Fibroblast of skin of scalp (primary cell): ENCODE results near the gene SIX6. TPM values are rescaled to one million over a fixed set of nuclear protein-coding genes. Genes with fewer than 3 reads are reported as not detected.
"Not testable (repeated sequence)": the region's sequence is repeated elsewhere in the genome, so short reads cannot be mapped to it uniquely, and the experiment has no call there.

Experiments used
- DNase-seq: peaks from one replicate; pipeline ENCODE4 v3.0.0-alpha.2; 2013
- polyA plus RNA-seq, 2 experiments: library from polyadenylated mRNA; unstranded; fragments of 120-200 nt; gene quantifications; one replicate each; pipeline ENCODE4 v1.2.1, GENCODE V29; 2013; ENCODE audit not compliant: insufficient read length in 2 of 2

SIX6 gene
- polyA plus RNA-seq (2013, experiment 1 of 2; ENCODE audit: insufficient read length) = not detected
- not detected for polyA plus RNA-seq (2013, experiment 2 of 2; ENCODE audit: insufficient read length)

- DNase-seq = peak; percentile 55
Measured at GRCh38 chr14:60508707-60509437, at the start of gene SIX6. SIX6 (plus strand) TSS chr14:60509146; CDS start chr14:60509399, 253 bp downstream.

DNA sequence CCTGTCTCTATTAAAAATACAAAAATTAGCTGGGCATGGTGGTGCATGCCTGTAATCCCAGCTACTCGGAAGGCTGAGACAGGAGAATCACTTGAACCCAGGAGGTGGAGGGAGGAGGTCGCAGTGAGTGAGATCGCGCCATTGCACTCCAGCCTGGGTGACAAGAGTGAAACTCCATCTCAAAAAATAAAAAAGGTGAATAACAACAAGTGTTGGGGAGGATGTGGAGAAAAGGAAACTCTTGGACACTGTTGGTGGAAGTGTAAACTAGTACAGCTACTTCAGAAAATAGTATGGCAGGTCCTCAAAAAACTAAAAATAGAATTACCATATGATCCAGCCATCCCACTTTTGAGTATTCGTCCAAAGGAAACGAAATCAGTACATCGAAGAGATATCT lies 28.7 kb upstream of the SIX6 start:
- DNase-seq = not testable (repeated sequence)

GRCh38 chr14:60482743-60483142 lies 26.2 kb upstream of the SIX6 start:
- no peak for DNase-seq

DNA sequence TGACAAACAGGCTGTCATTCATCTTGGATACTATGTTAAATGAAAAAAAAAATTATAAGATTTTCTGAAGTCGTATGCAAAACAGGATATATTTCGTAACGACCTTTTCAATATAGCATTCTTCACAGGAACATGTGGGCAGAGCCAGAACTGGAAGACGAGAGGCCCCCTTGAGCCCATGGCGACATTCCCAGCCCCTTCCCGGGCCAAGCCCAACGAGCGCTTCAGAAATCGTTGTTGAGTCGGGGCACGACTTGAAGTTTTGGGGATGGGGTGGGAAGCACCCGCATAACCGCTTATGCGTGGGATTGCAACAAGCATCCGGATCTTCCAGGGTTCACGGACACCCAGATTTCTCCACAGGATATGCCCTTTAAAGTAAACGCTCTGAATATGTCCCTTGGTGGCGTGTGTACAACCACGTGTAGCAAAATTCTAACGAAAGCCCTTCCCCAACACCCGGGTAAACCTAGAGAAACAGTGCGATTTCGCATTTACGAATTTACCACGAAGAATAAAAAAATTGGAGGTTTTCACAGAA lies 23.8 kb upstream of the SIX6 start:
- DNase-seq = no peak

DNA sequence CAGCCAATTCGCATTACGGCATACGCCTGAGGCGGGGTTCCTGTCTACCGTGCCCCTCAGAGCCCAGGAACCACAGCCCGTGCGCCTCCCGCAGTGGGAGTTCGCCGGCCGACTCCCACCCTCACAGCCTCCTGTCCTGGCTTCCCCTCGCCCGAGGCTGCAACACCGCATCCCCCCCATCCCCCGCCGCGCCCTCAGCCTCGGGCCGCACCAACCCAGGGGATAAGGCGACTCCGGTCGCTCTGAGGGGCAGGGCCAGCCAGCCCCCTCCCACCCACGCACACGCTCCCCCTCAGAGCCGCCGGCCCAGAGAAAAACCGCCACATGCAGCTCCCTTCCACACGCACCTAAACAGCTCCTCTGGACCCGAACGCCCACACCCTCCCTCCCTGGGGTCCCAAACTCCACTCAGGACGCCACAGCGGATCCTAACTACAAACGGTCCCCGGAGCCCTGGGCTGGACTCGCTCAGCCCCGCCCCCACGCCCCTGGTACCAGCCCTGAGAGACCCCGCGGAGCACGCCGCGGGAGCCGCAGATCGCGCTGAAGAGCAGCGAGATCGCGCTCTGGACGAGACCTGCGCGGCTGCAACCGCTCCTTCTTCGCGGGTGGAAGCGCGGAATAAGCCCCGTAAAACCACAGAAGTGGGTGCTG lies 23.2 kb upstream of the SIX6 start, which contains the start of gene C14orf39:
Gene C14orf39, minus strand, starts transcription at position 466 of the 654 bp plus-strand sequence. CDS start 985 bp downstream, outside the sequence.
- peak; percentile 20 for DNase-seq

GRCh38 chr14:60487211-60487610 lies 21.7 kb upstream of the SIX6 start:
- no peak for DNase-seq

DNA sequence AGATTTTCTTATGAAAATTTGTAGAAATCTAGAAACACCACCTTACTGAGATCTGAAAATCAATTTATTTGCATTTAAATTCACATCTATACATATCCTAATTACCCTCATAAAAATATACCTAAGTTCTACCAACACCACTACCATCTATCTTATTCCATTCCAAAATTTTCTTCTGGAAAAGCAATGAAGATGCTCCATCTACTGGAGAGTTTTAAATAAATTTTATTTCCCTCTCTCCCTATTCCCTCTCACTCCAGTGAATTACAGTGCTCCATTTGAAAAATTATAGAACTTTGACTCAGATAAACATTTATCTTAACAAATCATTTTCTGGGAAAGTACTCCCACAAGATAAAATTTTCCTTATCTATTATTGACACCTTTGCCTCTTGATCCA lies 20.8 kb upstream of the SIX6 start:
- DNase-seq = no peak

DNA sequence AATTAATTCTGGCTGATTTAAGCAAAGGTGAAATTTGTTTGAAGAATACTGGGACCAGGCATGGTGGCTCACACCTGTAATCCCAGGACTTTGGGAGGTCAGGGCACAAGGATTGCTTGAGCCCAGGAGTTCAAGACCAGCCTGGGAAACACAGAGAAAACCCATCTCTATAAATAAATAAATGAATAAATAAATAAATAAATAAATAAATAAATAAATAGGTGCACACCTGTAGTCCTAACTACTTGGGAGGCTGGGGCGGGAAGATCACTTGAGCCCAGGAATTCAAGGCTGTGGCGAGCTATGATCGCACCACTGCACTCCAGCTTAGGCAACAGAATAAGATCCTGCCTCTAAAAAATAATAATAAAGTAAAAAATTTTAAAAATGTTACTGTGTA lies 18.7 kb upstream of the SIX6 start:
- DNase-seq = no peak

- no peak for DNase-seq
Measured at GRCh38 chr14:60495946-60496345, 13.0 kb upstream of the SIX6 start.

GRCh38 chr14:60502541-60502940 lies 6.4 kb upstream of the SIX6 start:
- DNase-seq = no peak

DNA sequence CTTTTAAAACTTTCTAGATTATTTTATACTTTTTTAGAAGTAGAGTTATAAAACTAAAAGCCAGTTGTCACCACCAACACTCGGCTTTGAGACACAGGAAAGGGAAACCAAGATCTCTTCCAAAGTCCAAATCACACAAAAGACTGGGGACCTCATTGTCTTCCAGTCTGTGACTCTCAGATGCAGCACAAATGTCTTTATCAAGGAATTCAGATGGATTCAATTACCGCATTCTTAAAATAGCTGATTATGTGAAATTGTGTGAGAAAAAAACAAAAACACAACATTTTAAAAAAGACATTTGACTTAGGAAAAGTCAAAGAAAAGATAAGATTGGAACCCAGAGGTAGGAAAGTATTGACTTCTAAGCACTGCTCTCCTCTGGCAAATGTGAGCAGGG lies 3.5 kb upstream of the SIX6 start:
- no peak for DNase-seq

DNA sequence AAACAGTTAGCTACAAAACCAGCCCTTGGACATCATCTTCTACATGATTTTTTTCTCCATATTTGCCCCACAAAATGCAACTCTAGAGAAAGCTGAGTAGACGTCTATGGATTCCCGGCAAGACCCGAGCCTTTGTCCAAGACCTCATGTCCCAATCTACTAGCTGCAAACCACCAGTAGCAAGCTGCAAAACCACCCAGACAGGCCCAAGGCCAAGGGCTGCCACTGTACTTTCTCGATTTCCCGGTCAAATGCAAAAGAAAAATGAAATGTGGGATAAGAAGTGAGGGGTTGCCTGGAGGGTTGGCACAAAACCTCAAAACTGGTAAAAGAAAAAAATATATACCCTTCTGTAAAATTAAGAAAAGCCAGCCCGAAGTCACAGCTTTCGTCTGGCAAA lies 2.9 kb upstream of the SIX6 start:
- DNase-seq = no peak

GRCh38 chr14:60506462-60506984 lies 2.4 kb upstream of the SIX6 start:
- no peak for DNase-seq

DNA sequence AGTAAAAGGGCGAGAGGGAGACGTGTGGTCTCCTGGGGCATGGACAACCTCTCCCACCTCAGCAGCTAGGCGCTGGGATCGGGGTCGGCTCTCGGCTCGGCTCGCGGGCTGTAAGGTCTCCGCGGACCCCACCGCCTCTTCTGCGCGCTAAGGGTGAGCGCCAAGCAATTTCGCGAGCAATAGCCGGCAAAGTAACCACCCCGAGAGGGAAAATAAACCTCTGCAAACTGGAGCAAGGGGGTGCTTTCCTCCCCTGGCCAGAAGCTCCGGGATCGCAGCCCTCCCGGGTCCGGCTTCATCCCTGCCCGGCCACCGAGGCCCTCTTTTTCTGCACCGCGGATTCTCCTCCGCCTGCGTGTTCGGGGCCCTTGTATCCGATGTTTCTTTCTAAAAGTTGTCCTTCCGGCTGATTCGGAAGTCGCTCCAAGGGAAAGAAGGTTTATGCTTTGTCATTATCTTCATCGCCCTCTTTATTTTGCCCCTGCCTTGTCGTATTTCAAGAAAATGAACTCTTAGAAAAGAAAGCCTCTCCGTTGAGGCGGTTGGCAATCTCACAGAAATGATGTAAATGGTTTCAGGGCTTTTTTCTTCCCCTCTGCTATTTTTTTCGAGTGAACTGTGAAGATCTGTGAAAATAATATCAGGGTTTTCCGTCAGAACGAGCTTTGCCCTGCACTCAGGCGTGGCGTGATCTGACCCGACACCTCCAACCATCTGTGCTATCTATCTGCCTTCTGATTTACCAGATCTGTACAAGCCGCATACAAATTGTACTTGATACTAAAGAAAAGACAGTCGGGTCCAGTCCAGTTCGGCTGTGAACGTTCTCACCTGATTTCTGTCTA lies 1.7 kb upstream of the SIX6 start:
- no peak for DNase-seq

DNA sequence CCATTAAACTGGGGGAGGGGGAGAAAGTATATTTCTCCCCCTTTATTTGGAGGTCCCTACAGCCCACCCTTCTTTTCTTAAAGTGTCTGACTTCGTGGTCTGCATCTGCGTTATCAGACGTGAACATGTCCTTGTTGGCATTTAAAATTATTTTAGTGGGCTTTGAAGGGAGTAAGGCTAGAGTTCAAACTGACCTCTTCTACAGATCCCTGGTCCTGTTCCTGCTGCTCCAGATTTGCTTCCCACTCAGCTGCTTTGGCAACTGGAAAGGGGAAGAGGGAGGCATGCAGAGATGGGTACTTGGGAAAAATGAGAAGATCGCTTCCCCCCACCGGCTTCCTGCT lies 611 bp upstream of the SIX6 start:
- DNase-seq = no peak

- no peak for DNase-seq
Measured at GRCh38 chr14:60509438-60510253, 700 bp downstream of the SIX6 start.

GRCh38 chr14:60510254-60510950 lies 1.5 kb downstream of the SIX6 start:
- no peak for DNase-seq

GRCh38 chr14:60510951-60511599 lies 2.1 kb downstream of the SIX6 start:
- DNase-seq = no peak

GRCh38 chr14:60512126-60512525 lies 3.2 kb downstream of the SIX6 start:
- DNase-seq = no peak

DNA sequence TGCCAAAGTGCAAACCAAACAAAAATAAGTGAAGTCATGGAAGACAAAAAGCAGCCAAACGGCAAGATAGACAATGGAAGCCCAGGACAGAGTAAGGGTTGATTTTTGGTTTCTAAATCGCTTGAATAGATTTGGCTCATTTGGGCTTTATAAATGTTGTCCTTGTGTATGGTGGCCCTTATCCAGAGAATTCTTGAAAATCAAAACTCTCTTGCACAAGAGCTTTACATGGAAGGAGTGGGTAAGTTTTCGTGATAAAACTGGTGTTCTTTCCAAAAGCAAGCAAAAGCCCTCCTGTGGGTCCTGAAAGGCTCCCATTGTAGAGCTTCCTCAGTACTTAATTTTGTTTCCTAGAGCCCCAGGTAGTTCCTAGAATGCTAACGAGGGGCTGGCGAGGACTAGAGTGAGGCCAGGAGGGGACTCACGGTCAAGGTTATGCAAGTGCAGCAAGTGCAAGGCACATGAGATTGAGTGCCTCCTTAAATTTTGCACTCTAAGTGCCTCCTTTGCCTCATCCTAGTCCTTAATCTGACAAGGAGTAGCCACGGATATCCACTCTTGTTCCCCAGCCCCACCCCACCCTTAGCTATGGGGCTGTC lies 4.1 kb downstream of the SIX6 start:
- DNase-seq = no peak
